MM.1S (cell line): ENCODE results near the gene SLC43A3.

Experiments
- DNase-seq: peaks from one replicate; pipeline ENCODE4 v3.0.0-alpha.2; 2015
- H2AFZ ChIP-seq: fragments of 300-600 bp; sonication (generic); 2 replicates; pipeline ENCODE4 v1.6.0; 2016; ENCODE audit warnings: antibody characterized with exemption, low read length
- H3F3A ChIP-seq: fragments of 300-600 bp; sonication (generic); 2 replicates; pipeline ENCODE4 v1.6.1; 2016; ENCODE audit warnings: mild to moderate bottlenecking, antibody characterized with exemption, low read length, moderate library complexity, mixed read lengths; ENCODE audit not compliant: insufficient read depth
- H3K27ac ChIP-seq: fragments of 300-600 bp; sonication (generic); 2 replicates; pipeline ENCODE4 v1.5.1; 2016; ENCODE audit warnings: mild to moderate bottlenecking, low read length
- H3K27me3 ChIP-seq: fragments of 300-600 bp; sonication (generic); replicated peaks from 2 replicates; pipeline ENCODE4 v1.6.0; 2016; ENCODE audit warnings: low read length; ENCODE audit not compliant: insufficient read depth
- H3K36me3 ChIP-seq: fragments of 300-600 bp; sonication (generic); replicated peaks from 2 replicates; pipeline ENCODE4 v1.6.1; 2016; ENCODE audit warnings: mild to moderate bottlenecking, low read length, mixed read lengths; ENCODE audit not compliant: insufficient read depth
- H3K4me1 ChIP-seq: fragments of 300-600 bp; sonication (generic); 2 replicates; pipeline ENCODE4 v1.6.1; 2016; ENCODE audit warnings: low read length, mixed read lengths
- H3K4me2 ChIP-seq: fragments of 300-600 bp; sonication (generic); 2 replicates; pipeline ENCODE4 v1.6.0; 2016; ENCODE audit warnings: low read depth, low read length
- H3K4me3 ChIP-seq: fragments of 300-600 bp; sonication (generic); 2 replicates; pipeline ENCODE4 v1.5.1; 2016; ENCODE audit warnings: low read length, mixed read lengths
- H3K79me2 ChIP-seq: fragments of 300-600 bp; sonication (generic); 2 replicates; pipeline ENCODE4 v1.6.1; 2016; ENCODE audit warnings: mixed run types, low read length, mixed read lengths
- H3K9ac ChIP-seq: fragments of 300-600 bp; sonication (generic); 2 replicates; pipeline ENCODE4 v1.6.1; 2016; ENCODE audit warnings: low read length, mixed read lengths
- H3K9me2 ChIP-seq: fragments of 300-600 bp; sonication (generic); replicated peaks from 2 replicates; pipeline ENCODE4 v1.6.1; 2016; ENCODE audit warnings: mild to moderate bottlenecking, low read length, mixed read lengths; ENCODE audit not compliant: insufficient read depth
- H3K9me3 ChIP-seq: fragments of 300-600 bp; sonication (generic); replicated peaks from 2 replicates; pipeline ENCODE4 v1.6.1; 2016; ENCODE audit warnings: mild to moderate bottlenecking, low read length, mixed read lengths; ENCODE audit not compliant: insufficient read depth
- H4K20me1 ChIP-seq: fragments of 300-600 bp; sonication (generic); 2 replicates; pipeline ENCODE4 v1.6.1; 2016; ENCODE audit warnings: mild to moderate bottlenecking, low read length, moderate library complexity, mixed read lengths; ENCODE audit not compliant: insufficient read depth
- CTCF ChIP-seq: fragments of 300-600 bp; sonication (generic); IDR thresholded peaks from 2 replicates; pipeline ENCODE4 v1.5.1; 2016; ENCODE audit warnings: antibody characterized with exemption, low read length, mixed read lengths
- EZH2 ChIP-seq: fragments of 300-600 bp; sonication (generic); optimal IDR thresholded peaks from 2 replicates; pipeline ENCODE3; 2017; ENCODE audit warnings: low read depth, mild to moderate bottlenecking, antibody characterized with exemption, low read length, mixed read lengths
- EZH2phosphoT487 ChIP-seq: fragments of 300-600 bp; sonication (generic); IDR thresholded peaks from 2 replicates; pipeline ENCODE4 v1.6.1; 2018; ENCODE audit warnings: antibody characterized with exemption, low read length

SLC43A3 gene

GRCh38 chr11:57409321-57410100 is 17.4 kb downstream of the SLC43A3 start:
- Histone ChIP-seq H3K27me3 (no peaks in the 10 kb centered on the region), H3K9me3 (no peaks in the 10 kb centered on the region), H3K9ac (no peak overlapping the region), H3K4me1 (no peaks in the 10 kb centered on the region), H3K36me3 (no peaks in the 10 kb centered on the region), H3K27ac (no peak overlapping the region), H2AFZ (no peak overlapping the region), H3F3A (no peaks in the 10 kb centered on the region), H3K4me2 (no peak overlapping the region), H3K4me3 (no peak overlapping the region), H4K20me1 (no peaks in the 10 kb centered on the region), H3K79me2 (no peaks in the 10 kb centered on the region), H3K9me2 (no peaks in the 10 kb centered on the region)
- DNase-seq, result no peak
- TF ChIP-seq EZH2phosphoT487, result no peak
- no peak for TF ChIP-seq EZH2
- TF ChIP-seq CTCF, result no peak

- H3K9me2 ChIP-seq, result no peaks in the 10 kb centered on the region
- DNase-seq, result no peak
- no peaks in the 10 kb centered on the region for H3F3A ChIP-seq
- no peaks in the 10 kb centered on the region for H3K79me2 ChIP-seq
- H3K4me2 ChIP-seq, result no peak overlapping the region
- no peaks in the 10 kb centered on the region for H3K27me3 ChIP-seq
- no peak overlapping the region for H3K27ac ChIP-seq
- no peaks in the 10 kb centered on the region for H3K4me1 ChIP-seq
- H2AFZ ChIP-seq, result no peak overlapping the region
- H3K36me3 ChIP-seq, result no peaks in the 10 kb centered on the region
- H3K4me3 ChIP-seq, result no peak overlapping the region
- H3K9me3 ChIP-seq, result no peaks in the 10 kb centered on the region
- no peak for TF ChIP-seq EZH2phosphoT487
- TF ChIP-seq EZH2, result no peak
- no peak for TF ChIP-seq CTCF
- H4K20me1 ChIP-seq, result no peaks in the 10 kb centered on the region
- H3K9ac ChIP-seq, result no peak overlapping the region
Observed at GRCh38 chr11:57408771-57409170, 18.1 kb downstream of the SLC43A3 start.

- Histone ChIP-seq H3K36me3 (no peaks in the 10 kb centered on the region), H2AFZ (no peak overlapping the region), H3K27me3 (no peaks in the 10 kb centered on the region), H3K4me2 (no peak overlapping the region), H3K9me2 (no peaks in the 10 kb centered on the region), H3K9me3 (no peaks in the 10 kb centered on the region), H4K20me1 (no peaks in the 10 kb centered on the region), H3K79me2 (no peaks in the 10 kb centered on the region), H3K4me1 (no peaks in the 10 kb centered on the region), H3K27ac (no peak overlapping the region), H3F3A (no peaks in the 10 kb centered on the region), H3K9ac (no peak overlapping the region), H3K4me3 (no peak overlapping the region)
- TF ChIP-seq CTCF (no peak), EZH2 (no peak), EZH2phosphoT487 (no peak)
- no peak for DNase-seq
Observed at GRCh38 chr11:57407941-57408475, 18.9 kb downstream of the SLC43A3 start.
